BJ (cell line): ENCODE measurements around the gene PLEKHA3. TPM values are rescaled to one million over a fixed set of nuclear protein-coding genes. Genes with fewer than 3 reads are reported as not detected.

Experiments used
- CTCF ChIA-PET: fragments of 350-600 bp; formaldehyde crosslinking; extraction: SDS; loops from one replicate; lab custom pipeline; 2021; ENCODE audit warnings: antibody characterized with exemption, inconsistent platforms; lab: Yijun Ruan, JAX
- POLR2A ChIA-PET: fragments of 300-600 bp; sonication (Branson Sonifier 250); formaldehyde crosslinking; extraction: SDS; loops from one replicate; lab custom pipeline; 2021; ENCODE audit warnings: antibody characterized with exemption; lab: Charles Lee
- DNase-seq: peaks from one replicate; pipeline ENCODE4 v3.0.0-alpha.2; 2011; ENCODE audit warnings: low read depth
- H3K27me3 ChIP-seq: 2 replicates; pipeline ENCODE4 v1.6.0; 2011; ENCODE audit warnings: low read length; ENCODE audit not compliant: control insufficient read depth, insufficient read depth
- H3K36me3 ChIP-seq: 2 replicates; pipeline ENCODE4 v1.5.1; 2011; ENCODE audit warnings: low read length; ENCODE audit not compliant: control insufficient read depth, insufficient read depth
- H3K4me3 ChIP-seq: 2 replicates; pipeline ENCODE4 v1.5.1; 2011; ENCODE audit warnings: low read depth, mild to moderate bottlenecking, control low read depth, low read length
- polyA plus RNA-seq: library from polyadenylated mRNA; depleted of rRNA; stranded (reverse); fragments of >200 nt; gene quantifications from 2 replicates; pipeline ENCODE4 v1.2.3, GENCODE V29; 2011
- TF ChIP-seq, protein P1 (sequence below): IDR thresholded peaks from 2 replicates; pipeline ENCODE4 v1.5.1; 2011; ENCODE audit warnings: low read depth, mild to moderate bottlenecking, control low read depth, inconsistent platforms, low read length, moderate library complexity; ENCODE audit not compliant: insufficient read depth

PLEKHA3 gene
- polyA plus RNA-seq, 1 experiment: 10.0 TPM

- H3K4me3 ChIP-seq: peak overlapping the region; percentile 80
- CTCF ChIA-PET: interaction anchor here (0.8 to 1.8 kb wide), 4 partner anchors 18 to 339 kb away, joined by 3 to 8 read pairs (median 4); no protein-coding TSS in a partner anchor
- H3K27me3 ChIP-seq: no peaks in the 10 kb centered on the region
- POLR2A ChIA-PET: interaction anchor here (0.6 kb wide), 1 partner anchor 22 kb away, joined by 3 read pairs; no protein-coding TSS in a partner anchor
- DNase-seq: no peak
- TF ChIP-seq, protein P1, sequence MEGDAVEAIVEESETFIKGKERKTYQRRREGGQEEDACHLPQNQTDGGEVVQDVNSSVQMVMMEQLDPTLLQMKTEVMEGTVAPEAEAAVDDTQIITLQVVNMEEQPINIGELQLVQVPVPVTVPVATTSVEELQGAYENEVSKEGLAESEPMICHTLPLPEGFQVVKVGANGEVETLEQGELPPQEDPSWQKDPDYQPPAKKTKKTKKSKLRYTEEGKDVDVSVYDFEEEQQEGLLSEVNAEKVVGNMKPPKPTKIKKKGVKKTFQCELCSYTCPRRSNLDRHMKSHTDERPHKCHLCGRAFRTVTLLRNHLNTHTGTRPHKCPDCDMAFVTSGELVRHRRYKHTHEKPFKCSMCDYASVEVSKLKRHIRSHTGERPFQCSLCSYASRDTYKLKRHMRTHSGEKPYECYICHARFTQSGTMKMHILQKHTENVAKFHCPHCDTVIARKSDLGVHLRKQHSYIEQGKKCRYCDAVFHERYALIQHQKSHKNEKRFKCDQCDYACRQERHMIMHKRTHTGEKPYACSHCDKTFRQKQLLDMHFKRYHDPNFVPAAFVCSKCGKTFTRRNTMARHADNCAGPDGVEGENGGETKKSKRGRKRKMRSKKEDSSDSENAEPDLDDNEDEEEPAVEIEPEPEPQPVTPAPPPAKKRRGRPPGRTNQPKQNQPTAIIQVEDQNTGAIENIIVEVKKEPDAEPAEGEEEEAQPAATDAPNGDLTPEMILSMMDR: no peak
- peaks cover 3% of the 10 kb centered on the region; the same call in 1 of the 2 replicates for H3K36me3 ChIP-seq
Observed at GRCh38 chr2:178449700-178450523, 30.3 kb upstream of the PLEKHA3 start.

DNA sequence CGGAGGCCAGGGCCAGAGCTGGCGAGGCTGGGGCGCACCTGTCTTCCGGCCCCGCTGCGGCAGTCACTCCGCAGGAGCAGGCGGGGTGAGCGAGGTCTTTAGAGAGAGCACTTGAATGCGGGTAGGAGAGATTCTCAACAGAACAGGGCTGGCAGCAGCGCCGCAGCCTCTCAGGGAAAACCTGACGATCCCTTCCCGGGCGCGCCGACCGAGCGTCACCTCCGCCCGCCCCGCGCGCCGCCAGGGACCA, 29.8 kb upstream of the PLEKHA3 start:
- TF ChIP-seq, protein P1: no peak
- POLR2A ChIA-PET: interaction anchor here (0.6 to 0.9 kb wide), 4 partner anchors 21 to 171 kb away, joined by 3 read pairs; partner anchors contain the start of gene PLEKHA3
- DNase-seq: no peak

GRCh38 chr2:178450774-178451525, 29.3 kb upstream of the PLEKHA3 start, which contains the start of the genes PJVK and PRKRA:
TSS of gene PJVK (plus strand) at chr2:178451378. CDS start at chr2:178453410, 2,032 bp downstream.
TSS of gene PRKRA (minus strand) at chr2:178451175. CDS start at chr2:178451030, 145 bp downstream.
- TF ChIP-seq, protein P1: no peak
- Histone ChIP-seq H3K4me3 (peak within 1 kb of the TSS; percentile 80), H3K36me3 (peaks cover 3% of the 10 kb centered on the region; the same call in 1 of the 2 replicates), H3K27me3 (no peaks in the 10 kb centered on the region)
- CTCF ChIA-PET: interaction anchor here (1.3 to 1.8 kb wide), 2 partner anchors 19 to 36 kb away, joined by 5 to 8 read pairs; no protein-coding TSS in a partner anchor
- POLR2A ChIA-PET: interaction anchor here (0.6 to 1.1 kb wide), 5 partner anchors 21 to 339 kb away, joined by 3 read pairs; partner anchors contain the start of gene PLEKHA3
- peak; percentile 80 for DNase-seq

More for the DNA sequence above, 29.8 kb upstream of the PLEKHA3 start:
- peaks cover 3% of the 10 kb centered on the region; the same call in 1 of the 2 replicates for H3K36me3 ChIP-seq
- CTCF ChIA-PET: interaction anchor here (1.3 to 1.8 kb wide), 2 partner anchors 19 to 36 kb away, joined by 5 to 8 read pairs; no protein-coding TSS in a partner anchor
- H3K4me3 ChIP-seq: peak overlapping the region; percentile 80
- H3K27me3 ChIP-seq: no peaks in the 10 kb centered on the region

DNA sequence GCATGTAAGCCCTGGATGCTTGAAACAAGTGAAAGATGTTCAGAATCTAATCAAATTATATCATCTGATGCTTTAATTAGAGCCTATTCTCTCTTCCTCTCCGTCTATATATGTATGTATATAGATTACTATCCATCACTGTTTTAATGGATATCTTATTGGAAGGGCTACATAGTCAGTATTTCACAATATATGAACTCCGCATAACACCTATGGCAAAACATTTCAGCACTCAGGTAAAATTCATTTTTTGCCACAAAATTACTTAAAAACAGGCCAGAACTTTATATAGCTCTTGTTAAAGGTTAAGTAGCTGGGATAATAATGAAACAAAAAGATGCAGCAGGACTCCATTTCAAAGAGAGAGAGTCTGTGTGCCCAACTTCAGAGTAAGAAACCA, 27.9 kb upstream of the PLEKHA3 start:
- Histone ChIP-seq H3K27me3 (no peaks in the 10 kb centered on the region), H3K4me3 (no peak overlapping the region), H3K36me3 (no peaks in the 10 kb centered on the region; the same call in 1 of the 2 replicates)
- POLR2A ChIA-PET: no interaction called here
- CTCF ChIA-PET: interaction anchor here (1.0 kb wide), 1 partner anchor 37 kb away, joined by 3 read pairs; no protein-coding TSS in a partner anchor
- no peak for DNase-seq
- TF ChIP-seq, protein P1: no peak
